ENCODE results near the gene DPF3. TPM values are rescaled to one million over a fixed set of nuclear protein-coding genes. Genes with fewer than 3 reads are reported as not detected.

The DPF3 gene
- total RNA-seq, 2 experiments from 2014 or later: 10.3 to 10.7 TPM

GRCh38 chr14:72711936-72712335, 182.0 kb downstream of the DPF3 start:
- CTCF ChIA-PET: no interaction called here
- Mint-ChIP-seq H3K4me3 (no peak overlapping the region), H3K27me3 (ENCODE audit: low read depth) (peaks cover 3% of the 10 kb centered on the region), H3K36me3 (ENCODE audit: low read depth) (peaks cover 15% of the 10 kb centered on the region), H3K9me3 (ENCODE audit: insufficient read depth) (no peaks in the 10 kb centered on the region), H3K27ac (no peak overlapping the region), H3K4me1 (ENCODE audit: low read depth) (peaks cover 40% of the 10 kb centered on the region)
- ATAC-seq (no peak), DNase-seq (no peak)
- POLR2A ChIA-PET: no interaction called here

GRCh38 chr14:72709916-72710611, 183.8 kb downstream of the DPF3 start:
- H3K27ac Mint-ChIP-seq: no peak overlapping the region
- H3K9me3 Mint-ChIP-seq (ENCODE audit: insufficient read depth): no peaks in the 10 kb centered on the region
- no peak overlapping the region for H3K4me3 Mint-ChIP-seq
- DNase-seq (no peak), ATAC-seq (no peak)
- CTCF ChIA-PET: no interaction called here
- peaks cover 33% of the 10 kb centered on the region for H3K4me1 Mint-ChIP-seq (ENCODE audit: low read depth)
- POLR2A ChIA-PET: no interaction called here
- H3K36me3 Mint-ChIP-seq (ENCODE audit: low read depth): peaks cover 15% of the 10 kb centered on the region
- peaks cover 3% of the 10 kb centered on the region for H3K27me3 Mint-ChIP-seq (ENCODE audit: low read depth)

GRCh38 chr14:72708708-72709475, 185.0 kb downstream of the DPF3 start:
- ChIA-PET POLR2A (no interaction called here), CTCF (no interaction called here)
- Mint-ChIP-seq H3K4me3 (no peak overlapping the region), H3K27ac (no peak overlapping the region), H3K4me1 (ENCODE audit: low read depth) (peaks cover 27% of the 10 kb centered on the region), H3K9me3 (ENCODE audit: insufficient read depth) (no peaks in the 10 kb centered on the region), H3K27me3 (ENCODE audit: low read depth) (peaks cover 3% of the 10 kb centered on the region), H3K36me3 (ENCODE audit: low read depth) (peaks cover 15% of the 10 kb centered on the region)
- ATAC-seq: no peak
- DNase-seq: no peak

- ChIA-PET CTCF (no interaction called here), POLR2A (interaction anchor here (0.7 kb wide), 1 partner anchor 201 kb away, joined by 3 read pairs; no protein-coding TSS in a partner anchor)
- Mint-ChIP-seq H3K36me3 (ENCODE audit: low read depth) (peaks cover 15% of the 10 kb centered on the region), H3K27me3 (ENCODE audit: low read depth) (peaks cover 3% of the 10 kb centered on the region), H3K9me3 (ENCODE audit: insufficient read depth) (no peaks in the 10 kb centered on the region), H3K27ac (no peak overlapping the region), H3K4me1 (ENCODE audit: low read depth) (peaks cover 21% of the 10 kb centered on the region), H3K4me3 (no peak overlapping the region)
- DNase-seq: no peak
- ATAC-seq: no peak
Observed at GRCh38 chr14:72708222-72708621, 185.7 kb downstream of the DPF3 start.

GRCh38 chr14:72706485-72706884, 187.4 kb downstream of the DPF3 start:
- Mint-ChIP-seq H3K27ac (no peak overlapping the region), H3K36me3 (ENCODE audit: low read depth) (peaks cover 10% of the 10 kb centered on the region), H3K4me3 (no peak overlapping the region), H3K9me3 (ENCODE audit: insufficient read depth) (no peaks in the 10 kb centered on the region), H3K27me3 (ENCODE audit: low read depth) (no peaks in the 10 kb centered on the region), H3K4me1 (ENCODE audit: low read depth) (peaks cover 15% of the 10 kb centered on the region)
- peak; percentile 75 for ATAC-seq
- POLR2A ChIA-PET: no interaction called here
- peak; percentile 38 for DNase-seq
- CTCF ChIA-PET: interaction anchor here (0.8 kb wide), 1 partner anchor 243 kb away, joined by 3 read pairs; no protein-coding TSS in a partner anchor

GRCh38 chr14:72704502-72704901, 189.4 kb downstream of the DPF3 start:
- POLR2A ChIA-PET: no interaction called here
- CTCF ChIA-PET: no interaction called here
- no peak overlapping the region for H3K4me3 Mint-ChIP-seq
- ATAC-seq: no peak
- H3K27ac Mint-ChIP-seq: no peak overlapping the region
- no peaks in the 10 kb centered on the region for H3K9me3 Mint-ChIP-seq (ENCODE audit: insufficient read depth)
- peaks cover 15% of the 10 kb centered on the region for H3K4me1 Mint-ChIP-seq (ENCODE audit: low read depth)
- no peaks in the 10 kb centered on the region for H3K27me3 Mint-ChIP-seq (ENCODE audit: low read depth)
- H3K36me3 Mint-ChIP-seq (ENCODE audit: low read depth): peaks cover 4% of the 10 kb centered on the region
- no peak for DNase-seq

GRCh38 chr14:72701605-72702004, 192.3 kb downstream of the DPF3 start:
- H3K9me3 Mint-ChIP-seq (ENCODE audit: insufficient read depth): no peaks in the 10 kb centered on the region
- peaks cover 15% of the 10 kb centered on the region for H3K4me1 Mint-ChIP-seq (ENCODE audit: low read depth)
- CTCF ChIA-PET: no interaction called here
- no peak for DNase-seq
- no peaks in the 10 kb centered on the region for H3K27me3 Mint-ChIP-seq (ENCODE audit: low read depth)
- H3K27ac Mint-ChIP-seq: no peak overlapping the region
- no peak for ATAC-seq
- H3K4me3 Mint-ChIP-seq: no peak overlapping the region
- POLR2A ChIA-PET: no interaction called here
- H3K36me3 Mint-ChIP-seq (ENCODE audit: low read depth): no peaks in the 10 kb centered on the region

- no peak for DNase-seq
- no peak overlapping the region for H3K4me3 Mint-ChIP-seq
- no peaks in the 10 kb centered on the region for H3K36me3 Mint-ChIP-seq (ENCODE audit: low read depth)
- no peak for ATAC-seq
- H3K27me3 Mint-ChIP-seq (ENCODE audit: low read depth): no peaks in the 10 kb centered on the region
- peaks cover 11% of the 10 kb centered on the region for H3K4me1 Mint-ChIP-seq (ENCODE audit: low read depth)
- POLR2A ChIA-PET: no interaction called here
- CTCF ChIA-PET: no interaction called here
- H3K27ac Mint-ChIP-seq: no peak overlapping the region
- no peaks in the 10 kb centered on the region for H3K9me3 Mint-ChIP-seq (ENCODE audit: insufficient read depth)
Observed at GRCh38 chr14:72701237-72701565, 192.7 kb downstream of the DPF3 start.

- Mint-ChIP-seq H3K36me3 (ENCODE audit: low read depth) (no peaks in the 10 kb centered on the region), H3K27ac (no peak overlapping the region), H3K4me3 (no peak overlapping the region), H3K9me3 (ENCODE audit: insufficient read depth) (no peaks in the 10 kb centered on the region), H3K27me3 (ENCODE audit: low read depth) (no peaks in the 10 kb centered on the region), H3K4me1 (ENCODE audit: low read depth) (peaks cover 8% of the 10 kb centered on the region)
- CTCF ChIA-PET: no interaction called here
- DNase-seq (no peak), ATAC-seq (no peak)
- POLR2A ChIA-PET: no interaction called here
Observed at GRCh38 chr14:72700338-72701236, 193.3 kb downstream of the DPF3 start.

- Mint-ChIP-seq H3K36me3 (ENCODE audit: low read depth) (no peaks in the 10 kb centered on the region), H3K27me3 (ENCODE audit: low read depth) (no peaks in the 10 kb centered on the region), H3K4me1 (ENCODE audit: low read depth) (peaks cover 4% of the 10 kb centered on the region), H3K4me3 (no peak overlapping the region), H3K9me3 (ENCODE audit: insufficient read depth) (no peaks in the 10 kb centered on the region), H3K27ac (no peak overlapping the region)
- CTCF ChIA-PET: interaction anchor here (0.9 kb wide), 1 partner anchor 249 kb away, joined by 3 read pairs; no protein-coding TSS in a partner anchor
- POLR2A ChIA-PET: interaction anchor here (1.1 kb wide), 1 partner anchor 100 kb away, joined by 3 read pairs; no protein-coding TSS in a partner anchor
- DNase-seq (no peak), ATAC-seq (no peak)
Observed at GRCh38 chr14:72699852-72700257, 194.0 kb downstream of the DPF3 start.

- H3K9me3 Mint-ChIP-seq (ENCODE audit: insufficient read depth): no peaks in the 10 kb centered on the region
- H3K27me3 Mint-ChIP-seq (ENCODE audit: low read depth): no peaks in the 10 kb centered on the region
- H3K27ac Mint-ChIP-seq: no peak overlapping the region
- no peak for DNase-seq
- H3K36me3 Mint-ChIP-seq (ENCODE audit: low read depth): no peaks in the 10 kb centered on the region
- POLR2A ChIA-PET: interaction anchor here (1.1 kb wide), 1 partner anchor 100 kb away, joined by 3 read pairs; no protein-coding TSS in a partner anchor
- H3K4me1 Mint-ChIP-seq (ENCODE audit: low read depth): peaks cover under 1% of the 10 kb centered on the region
- H3K4me3 Mint-ChIP-seq: no peak overlapping the region
- CTCF ChIA-PET: interaction anchor here (0.9 kb wide), 1 partner anchor 249 kb away, joined by 3 read pairs; no protein-coding TSS in a partner anchor
- no peak for ATAC-seq
Observed at GRCh38 chr14:72699443-72699842, 194.5 kb downstream of the DPF3 start.

- DNase-seq: no peak
- H3K27ac Mint-ChIP-seq: no peak overlapping the region
- POLR2A ChIA-PET: no interaction called here
- no peaks in the 10 kb centered on the region for H3K27me3 Mint-ChIP-seq (ENCODE audit: low read depth)
- H3K36me3 Mint-ChIP-seq (ENCODE audit: low read depth): peaks cover 22% of the 10 kb centered on the region
- ATAC-seq: no peak
- H3K4me1 Mint-ChIP-seq (ENCODE audit: low read depth): no peaks in the 10 kb centered on the region
- CTCF ChIA-PET: no interaction called here
- H3K4me3 Mint-ChIP-seq: no peak overlapping the region
- no peaks in the 10 kb centered on the region for H3K9me3 Mint-ChIP-seq (ENCODE audit: insufficient read depth)
Observed at GRCh38 chr14:72692696-72693095, 201.2 kb downstream of the DPF3 start.

Measured in activated CD8-positive, alpha-beta T cell treated with anti-CD3 and anti-CD28 coated beads, Interleukin-2, amount 10 ng/mL, durations not matched to agents 7 days and 5 days (primary cell).